Measurements from ENCODE around the gene TTC9B.

TTC9B gene

GRCh38 chr19:40236026-40236355 lies 17.8 kb upstream of the TTC9B start:
- no peaks in the 10 kb centered on the region for H3K79me2 ChIP-seq (ENCODE audit: insufficient read depth, low read length)
- H3K36me3 ChIP-seq (ENCODE audit: insufficient read depth, low read length) = peaks cover 74% of the 10 kb centered on the region
- no peak overlapping the region for H2AFZ ChIP-seq (ENCODE audit: low read length)
- no peak overlapping the region for H3K4me2 ChIP-seq (ENCODE audit: low read length)
- no peaks in the 10 kb centered on the region for H3K4me1 ChIP-seq (ENCODE audit: insufficient read depth, low read length, severe bottlenecking)
- no peaks in the 10 kb centered on the region for H3K27me3 ChIP-seq (ENCODE audit: insufficient read depth, low read length)
- H4K20me1 ChIP-seq (ENCODE audit: insufficient read depth, low read length) = no peaks in the 10 kb centered on the region
- no peak overlapping the region for H3K9ac ChIP-seq (ENCODE audit: low read length)
- TF ChIP-seq EZH2 (IDR thresholded peaks at IDR 0.05; ENCODE audit: borderline replicate concordance, low read length) = no peak
- TF ChIP-seq, protein P1, sequence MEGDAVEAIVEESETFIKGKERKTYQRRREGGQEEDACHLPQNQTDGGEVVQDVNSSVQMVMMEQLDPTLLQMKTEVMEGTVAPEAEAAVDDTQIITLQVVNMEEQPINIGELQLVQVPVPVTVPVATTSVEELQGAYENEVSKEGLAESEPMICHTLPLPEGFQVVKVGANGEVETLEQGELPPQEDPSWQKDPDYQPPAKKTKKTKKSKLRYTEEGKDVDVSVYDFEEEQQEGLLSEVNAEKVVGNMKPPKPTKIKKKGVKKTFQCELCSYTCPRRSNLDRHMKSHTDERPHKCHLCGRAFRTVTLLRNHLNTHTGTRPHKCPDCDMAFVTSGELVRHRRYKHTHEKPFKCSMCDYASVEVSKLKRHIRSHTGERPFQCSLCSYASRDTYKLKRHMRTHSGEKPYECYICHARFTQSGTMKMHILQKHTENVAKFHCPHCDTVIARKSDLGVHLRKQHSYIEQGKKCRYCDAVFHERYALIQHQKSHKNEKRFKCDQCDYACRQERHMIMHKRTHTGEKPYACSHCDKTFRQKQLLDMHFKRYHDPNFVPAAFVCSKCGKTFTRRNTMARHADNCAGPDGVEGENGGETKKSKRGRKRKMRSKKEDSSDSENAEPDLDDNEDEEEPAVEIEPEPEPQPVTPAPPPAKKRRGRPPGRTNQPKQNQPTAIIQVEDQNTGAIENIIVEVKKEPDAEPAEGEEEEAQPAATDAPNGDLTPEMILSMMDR (IDR thresholded peaks at IDR 0.05; ENCODE audit: low read length) = no peak
- H3K4me3 ChIP-seq (ENCODE audit: low read depth, low read length, poor library complexity, severe bottlenecking) = no peak overlapping the region
- no peaks in the 10 kb centered on the region for H3F3A ChIP-seq (ENCODE audit: insufficient read depth, low read length)
- no peaks in the 10 kb centered on the region for H3K9me3 ChIP-seq (ENCODE audit: low read length)
- no peaks in the 10 kb centered on the region for H3K9me2 ChIP-seq (ENCODE audit: low read depth, low read length)
- no peak overlapping the region for H3K27ac ChIP-seq (ENCODE audit: low read depth, low read length, poor library complexity, severe bottlenecking)

DNA sequence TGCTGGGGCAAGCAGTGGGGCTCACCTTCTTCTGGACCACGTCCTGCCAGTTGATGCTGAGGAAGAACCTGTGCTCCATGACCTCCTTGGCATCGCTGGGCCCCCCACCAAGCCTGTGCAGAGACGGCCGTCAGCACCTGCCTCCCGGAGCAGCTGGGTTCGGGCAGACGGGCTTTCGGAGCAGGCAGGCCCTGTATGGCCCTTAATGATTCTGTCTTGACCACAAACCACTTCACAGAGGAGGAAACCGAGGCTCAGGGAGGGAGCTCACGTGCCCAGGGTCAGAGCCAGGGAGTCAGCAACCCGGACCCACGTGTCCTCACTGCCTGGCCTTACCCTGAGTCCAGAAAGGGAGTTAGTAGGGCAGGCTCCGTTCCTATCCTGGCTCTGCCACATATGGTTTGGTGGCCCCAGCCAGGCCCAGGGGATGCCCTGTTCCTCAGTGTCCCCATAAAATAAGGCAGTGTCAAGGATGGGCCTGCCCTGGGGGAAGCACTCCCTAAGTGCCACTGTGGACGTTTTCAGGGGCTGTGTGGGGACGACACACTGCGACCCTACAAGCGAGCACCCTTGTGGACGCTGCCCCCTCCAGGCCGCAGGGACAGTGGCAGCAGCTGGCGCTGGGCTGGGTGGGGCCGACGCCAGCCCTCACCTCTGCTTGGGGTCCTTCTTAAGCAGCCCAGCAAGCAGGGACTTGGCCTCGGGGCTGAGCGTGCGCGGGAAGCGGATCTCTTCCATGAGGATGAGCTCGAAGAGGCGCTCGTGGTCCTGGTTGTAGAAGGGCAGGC lies 17.2 kb upstream of the TTC9B start:
- TF ChIP-seq EZH2 (IDR thresholded peaks at IDR 0.05; ENCODE audit: borderline replicate concordance, low read length) = no peak
- TF ChIP-seq, protein P1 (IDR thresholded peaks at IDR 0.05; ENCODE audit: low read length) = peak; percentile 9; the same call in 1 of the 2 replicates

DNA sequence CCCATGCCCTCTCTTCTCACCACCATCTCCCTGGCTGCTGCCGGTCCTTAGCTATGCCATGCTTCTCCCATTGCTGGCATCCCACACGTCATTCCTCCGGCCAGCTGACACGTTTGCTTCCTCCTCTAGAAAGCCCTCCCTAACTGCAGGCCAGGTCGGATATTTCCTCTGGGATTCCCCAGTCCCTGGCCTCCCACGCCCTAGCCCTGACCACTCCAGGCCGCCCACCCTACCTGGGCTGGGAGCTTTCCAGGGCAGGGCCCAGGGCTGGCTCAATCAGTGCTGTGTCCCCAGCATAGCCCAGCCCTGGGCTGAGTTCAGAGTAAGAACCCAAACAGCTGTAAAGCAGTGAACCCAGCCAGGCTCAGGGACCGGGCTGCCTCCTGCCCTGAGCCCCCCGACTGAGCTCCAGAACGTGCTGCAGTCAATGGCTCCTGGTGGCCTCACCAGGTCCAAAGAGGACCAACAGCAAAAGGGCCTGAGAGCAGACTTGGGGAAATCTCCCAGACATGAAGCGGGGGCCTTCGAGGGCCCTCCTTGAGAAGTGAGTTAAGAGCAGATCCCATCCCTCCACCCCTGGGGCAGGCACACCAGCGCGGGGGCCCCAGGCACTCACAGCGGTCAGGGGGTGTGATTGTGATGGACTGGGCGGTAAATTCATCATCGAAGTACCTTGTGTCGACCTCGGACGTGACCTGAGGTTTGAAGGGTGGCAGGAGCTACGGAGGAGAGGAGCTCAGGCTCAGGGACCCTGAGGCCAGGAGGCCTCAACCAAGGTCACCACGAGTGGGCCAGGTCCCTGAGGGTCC lies 16.4 kb upstream of the TTC9B start:
- peaks cover 60% of the 10 kb centered on the region for H3K36me3 ChIP-seq (ENCODE audit: insufficient read depth, low read length)
- H3K79me2 ChIP-seq (ENCODE audit: insufficient read depth, low read length) = no peaks in the 10 kb centered on the region
- no peaks in the 10 kb centered on the region for H4K20me1 ChIP-seq (ENCODE audit: insufficient read depth, low read length)
- no peaks in the 10 kb centered on the region for H3K9me2 ChIP-seq (ENCODE audit: low read depth, low read length)
- no peak overlapping the region for H3K27ac ChIP-seq (ENCODE audit: low read depth, low read length, poor library complexity, severe bottlenecking)
- no peak overlapping the region for H3K9ac ChIP-seq (ENCODE audit: low read length)
- H3K27me3 ChIP-seq (ENCODE audit: insufficient read depth, low read length) = no peaks in the 10 kb centered on the region
- no peak for TF ChIP-seq EZH2 (IDR thresholded peaks at IDR 0.05; ENCODE audit: borderline replicate concordance, low read length)
- TF ChIP-seq, protein P1 (IDR thresholded peaks at IDR 0.05; ENCODE audit: low read length) = no peak
- no peaks in the 10 kb centered on the region for H3K9me3 ChIP-seq (ENCODE audit: low read length)
- H3K4me3 ChIP-seq (ENCODE audit: low read depth, low read length, poor library complexity, severe bottlenecking) = no peak overlapping the region
- no peak overlapping the region for H2AFZ ChIP-seq (ENCODE audit: low read length)
- no peaks in the 10 kb centered on the region for H3F3A ChIP-seq (ENCODE audit: insufficient read depth, low read length)
- H3K4me2 ChIP-seq (ENCODE audit: low read length) = no peak overlapping the region
- no peaks in the 10 kb centered on the region for H3K4me1 ChIP-seq (ENCODE audit: insufficient read depth, low read length, severe bottlenecking)

More for the DNA sequence above, 17.2 kb upstream of the TTC9B start:
- peaks cover 68% of the 10 kb centered on the region for H3K36me3 ChIP-seq (ENCODE audit: insufficient read depth, low read length)
- no peaks in the 10 kb centered on the region for H4K20me1 ChIP-seq (ENCODE audit: insufficient read depth, low read length)
- no peak overlapping the region for H3K4me3 ChIP-seq (ENCODE audit: low read depth, low read length, poor library complexity, severe bottlenecking)
- no peaks in the 10 kb centered on the region for H3F3A ChIP-seq (ENCODE audit: insufficient read depth, low read length)
- no peaks in the 10 kb centered on the region for H3K27me3 ChIP-seq (ENCODE audit: insufficient read depth, low read length)
- H3K9me2 ChIP-seq (ENCODE audit: low read depth, low read length) = no peaks in the 10 kb centered on the region
- no peak overlapping the region for H2AFZ ChIP-seq (ENCODE audit: low read length)
- H3K4me1 ChIP-seq (ENCODE audit: insufficient read depth, low read length, severe bottlenecking) = no peaks in the 10 kb centered on the region
- no peaks in the 10 kb centered on the region for H3K9me3 ChIP-seq (ENCODE audit: low read length)
- H3K9ac ChIP-seq (ENCODE audit: low read length) = no peak overlapping the region
- H3K27ac ChIP-seq (ENCODE audit: low read depth, low read length, poor library complexity, severe bottlenecking) = no peak overlapping the region
- no peaks in the 10 kb centered on the region for H3K79me2 ChIP-seq (ENCODE audit: insufficient read depth, low read length)
- no peak overlapping the region for H3K4me2 ChIP-seq (ENCODE audit: low read length)

All from OCI-LY1 (cell line).